M059J (cell line): Measurements from ENCODE around the gene KRTAP4-12. TPM values are rescaled to one million over a fixed set of nuclear protein-coding genes. Genes with fewer than 3 reads are reported as not detected.
"Not testable (repeated sequence)": the region's sequence is repeated elsewhere in the genome, so short reads cannot be mapped to it uniquely, and the experiment has no call there.

Experiments
- DNase-seq: peaks from one replicate; pipeline ENCODE4 v3.0.0-alpha.2; 2012; ENCODE audit warnings: low read depth
- total RNA-seq: library from RNA; depleted of rRNA; stranded (reverse); fragments of >200 nt; shearing (Covaris generic); gene quantifications from 2 replicates; pipeline ENCODE4 v1.2.3, GENCODE V29; 2014; rRNA removed

Gene KRTAP4-12
- total RNA-seq, 1 experiment from 2014 or later: not detected

GRCh38 chr17:41096055-41096454 is 27.9 kb downstream of the KRTAP4-12 start:
- no peak for DNase-seq

GRCh38 chr17:41088760-41089352 is 35.1 kb downstream of the KRTAP4-12 start:
- not testable (repeated sequence) for DNase-seq

- DNase-seq: not testable (repeated sequence)
Observed at GRCh38 chr17:41084100-41084856, 39.7 kb downstream of the KRTAP4-12 start, which contains the start of gene KRTAP4-7. TSS of gene KRTAP4-7 (plus strand) at chr17:41084150. CDS start at chr17:41084207, 57 bp downstream.

GRCh38 chr17:41083427-41083826 is 40.6 kb downstream of the KRTAP4-12 start:
- DNase-seq: peak; percentile 66

- DNase-seq: peak; percentile 40
Observed at GRCh38 chr17:41082626-41083025, 41.4 kb downstream of the KRTAP4-12 start.

GRCh38 chr17:41076788-41077187 is 47.2 kb downstream of the KRTAP4-12 start:
- no peak for DNase-seq

GRCh38 chr17:41073676-41074075 is 50.3 kb downstream of the KRTAP4-12 start:
- DNase-seq: no peak

Other genes starting within 250 kb of the KRTAP4-12 start
- gene KRT20, start 238.9 kb downstream of the KRTAP4-12 start, total RNA-seq: 0.17 TPM in 1 of 2 replicates, not detected in the other
- not detected in 2 replicates for gene KRT23, start 186.5 kb downstream of the KRTAP4-12 start, total RNA-seq
- gene KRT39, start 157.2 kb downstream of the KRTAP4-12 start, total RNA-seq: 0.20 TPM in 1 of 2 replicates, not detected in the other
- not detected in 2 replicates for gene KRT40, start 139.9 kb downstream of the KRTAP4-12 start, total RNA-seq
- 0.22 TPM in 1 of 2 replicates, not detected in the other for gene KRTAP3-3, start 130.0 kb downstream of the KRTAP4-12 start, total RNA-seq
- not detected in 2 replicates for gene KRTAP3-2, start 124.3 kb downstream of the KRTAP4-12 start, total RNA-seq
- 0.64 and 0.71 TPM in 2 replicates for gene KRTAP3-1, start 115.1 kb downstream of the KRTAP4-12 start, total RNA-seq
- gene KRTAP1-5, start 97.0 kb downstream of the KRTAP4-12 start, total RNA-seq: 3.2 and 5.7 TPM in 2 replicates
- gene KRTAP1-4, start 94.0 kb downstream of the KRTAP4-12 start, total RNA-seq: not detected in 2 replicates
- gene KRTAP1-3, start 89.3 kb downstream of the KRTAP4-12 start, total RNA-seq: not detected in 2 replicates
- gene KRTAP1-1, start 82.7 kb downstream of the KRTAP4-12 start, total RNA-seq: not detected in 2 replicates
- gene KRTAP2-1, start 76.9 kb downstream of the KRTAP4-12 start, total RNA-seq: not detected in 2 replicates
- gene KRTAP2-2, start 69.0 kb downstream of the KRTAP4-12 start, total RNA-seq: not detected in 2 replicates
- gene KRTAP2-3, start 64.1 kb downstream of the KRTAP4-12 start, total RNA-seq: 0.34 and 3.2 TPM in 2 replicates
- gene KRTAP2-4, start 58.3 kb downstream of the KRTAP4-12 start, total RNA-seq: not detected in 2 replicates
- gene KRTAP4-7, start 40.0 kb downstream of the KRTAP4-12 start, total RNA-seq: not detected in 2 replicates
- 0.10 TPM in 1 of 2 replicates, not detected in the other for gene KRTAP4-8, start 26.0 kb downstream of the KRTAP4-12 start, total RNA-seq
- not detected in 2 replicates for gene KRTAP4-16, start 22.0 kb downstream of the KRTAP4-12 start, total RNA-seq
- not detected in 2 replicates for gene KRTAP4-9, start 18.8 kb downstream of the KRTAP4-12 start, total RNA-seq
- not detected in 2 replicates for gene KRTAP4-11, start 5.8 kb downstream of the KRTAP4-12 start, total RNA-seq
- gene KRTAP4-6, start 16.4 kb upstream of the KRTAP4-12 start, total RNA-seq: not detected in 2 replicates
- not detected in 2 replicates for gene KRTAP4-5, start 25.6 kb upstream of the KRTAP4-12 start, total RNA-seq
- not detected in 2 replicates for gene KRTAP4-4, start 36.6 kb upstream of the KRTAP4-12 start, total RNA-seq
- gene KRTAP4-3, start 44.0 kb upstream of the KRTAP4-12 start, total RNA-seq: not detected in 2 replicates
- gene KRTAP4-2, start 54.0 kb upstream of the KRTAP4-12 start, total RNA-seq: not detected in 2 replicates
- not detected in 2 replicates for gene KRTAP4-1, start 60.7 kb upstream of the KRTAP4-12 start, total RNA-seq
- gene KRTAP9-1, start 65.7 kb upstream of the KRTAP4-12 start, total RNA-seq: not detected in 2 replicates
- gene KRTAP9-2, start 102.5 kb upstream of the KRTAP4-12 start, total RNA-seq: not detected in 2 replicates
- gene KRTAP9-3, start 108.3 kb upstream of the KRTAP4-12 start, total RNA-seq: not detected in 2 replicates
- gene KRTAP9-8, start 113.8 kb upstream of the KRTAP4-12 start, total RNA-seq: not detected in 2 replicates
- not detected in 2 replicates for gene KRTAP9-4, start 125.5 kb upstream of the KRTAP4-12 start, total RNA-seq
- gene KRTAP9-9, start 131.2 kb upstream of the KRTAP4-12 start, total RNA-seq: not detected in 2 replicates
- not detected in 2 replicates for gene KRTAP9-6, start 141.2 kb upstream of the KRTAP4-12 start, total RNA-seq
- gene KRTAP9-7, start 151.5 kb upstream of the KRTAP4-12 start, total RNA-seq: not detected in 2 replicates
- gene KRTAP29-1, start 178.7 kb upstream of the KRTAP4-12 start, total RNA-seq: not detected in 2 replicates
- gene KRTAP16-1, start 185.1 kb upstream of the KRTAP4-12 start, total RNA-seq: not detected in 2 replicates
- gene KRTAP17-1, start 191.5 kb upstream of the KRTAP4-12 start, total RNA-seq: not detected in 2 replicates
- gene KRT33A, start 226.6 kb upstream of the KRTAP4-12 start, total RNA-seq: 0.17 TPM in 1 of 2 replicates, not detected in the other
- 1.3 TPM in 1 of 2 replicates, not detected in the other for gene KRT33B, start 245.6 kb upstream of the KRTAP4-12 start, total RNA-seq